Adrenal gland (tissue), 12 donors: Measurements from ENCODE around the gene ZNF773. TPM values are rescaled to one million over a fixed set of nuclear protein-coding genes. Genes with fewer than 3 reads are reported as not detected.
"Not testable (repeated sequence)": the region's sequence is repeated elsewhere in the genome, so short reads cannot be mapped to it uniquely, and the experiment has no call there.

Experiments
- DNase-seq, 7 donors: peaks; one replicate each; pipeline ENCODE4 v3.0.0-alpha.2; 2019 to 2020
- H3K27ac ChIP-seq, 5 donors: fragments of 200-600 bp; sonication (generic) in 4 of 5; 1 replicate in 3 of 5; 2 replicates in 2 of 5; pipeline versions ENCODE4 v1.5.1 to v1.8.0; 2016 to 2020; ENCODE audit warnings: mild to moderate bottlenecking in 1 of 5
- H3K27me3 ChIP-seq: fragments of 200-600 bp; 2 replicates; pipeline ENCODE4 v1.8.0; 2021
- H3K36me3 ChIP-seq, 2 donors: fragments of 200-600 bp; replicated peaks in 1 of 2; 1 replicate in 1 of 2; 2 replicates in 1 of 2; pipeline versions ENCODE4 v1.5.1 to v1.8.0; 2018 to 2022
- H3K4me1 ChIP-seq, 2 donors: fragments of 200-600 bp; replicated peaks in 1 of 2; 1 replicate in 1 of 2; 2 replicates in 1 of 2; pipeline versions ENCODE4 v1.5.1 to v1.8.0; 2018 to 2021
- H3K4me3 ChIP-seq, 4 donors: fragments of 200-600 bp; sonication (generic) in 3 of 4; one replicate each; pipeline ENCODE4 v1.5.1; 2016 to 2018
- H3K9me3 ChIP-seq, 3 donors: fragments of 200-600 bp; sonication (generic) in 1 of 3; replicated peaks in 1 of 3; 1 replicate in 2 of 3; 2 replicates in 1 of 3; pipeline versions ENCODE4 v1.5.1 to v1.8.0; 2016 to 2021
- CTCF ChIP-seq, 6 experiments: fragments of 450-650 bp in 4 of 6; fragments of 200-600 bp in 2 of 6; sonication (generic) in 1 of 6; IDR thresholded peaks; 1 replicate in 5 of 6; 2 replicates in 1 of 6; pipeline versions ENCODE4 v1.5.1 to v1.8.0; 2016 to 2021; ENCODE audit warnings: antibody characterized with exemption in 6 of 6, mild to moderate bottlenecking in 2 of 6, moderate library complexity in 1 of 6
- POLR2A ChIP-seq, 2 donors: fragments of 450-650 bp; IDR thresholded peaks; one replicate each; pipeline ENCODE4 v1.6.1; 2017; ENCODE audit warnings: antibody characterized with exemption in 2 of 2, mild to moderate bottlenecking in 2 of 2, moderate library complexity in 1 of 2
- WGBS, 4 donors: extraction: QIAGEN DNeasy Blood & Tissue Kit in 2 of 4; methylation state at CpG; one replicate each; pipeline versions ENCODE4 v1.1.5 to v1.1.7; 2013 to 2017; 5-methylcytosine and 5-hydroxymethylcytosine counted together
- intact Hi-C, 2 donors: fragments of 100-400 bp; cut with DNase I; formaldehyde crosslinking; loops; one replicate each; pipeline versions ENCODE4 v1.14.1 to v1.15.0; 2022 to 2023
- polyA plus RNA-seq, 3 donors: library from polyadenylated mRNA; stranded (reverse); fragments of 200-250 nt in 2 of 3; fragments of 350-450 nt in 1 of 3; fragmentation: Illumina TruSeq in 1 of 3; extraction: RNeasy Lipid Tissue Mini Kit (QIAGEN cat#74804) in 1 of 3; gene quantifications; one replicate each; pipeline ENCODE4 v1.2.3, GENCODE V29; 2013 to 2014
- total RNA-seq, 9 donors: library from RNA; depleted of rRNA in 4 of 9; stranded (reverse); fragments of >200 nt in 4 of 9; fragments of 120-200 nt in 1 of 9; fragmentation: NEBNext Ultra II Directional in 1 of 9; extraction: Animal tissue kit (Norgen Biotek cat#: 25700) in 1 of 9; gene quantifications; one replicate each; pipeline versions ENCODE4 v1.1.0 to v1.2.4, GENCODE V29; 2013 to 2023
- donor health status: healthy with polysubstance abuse.
- donor health status: Bipolar disorder and iron deficiency.
- donor health status: DM: yes; HTN: yes; CAD: no.
- donor health status: DM: no; HTN: no; CAD: no.
- donor health status: DM: no; HTN: no; CAD: no.
- donor health status: DM: yes; HTN: yes; CAD: no.

The ZNF773 gene
- total and polyA plus RNA-seq, 12 donors, result 3.1 to 21.9 (median 10.6) TPM

GRCh38 chr19:57506163-57506562 is 6.4 kb downstream of the ZNF773 start:
- Histone ChIP-seq H3K27ac (no peak overlapping the region), H3K36me3 (peaks cover 0 to 26% of the 10 kb centered on the region in 2 donors), H3K9me3 (peaks cover 0 to 11% (median 4%) of the 10 kb centered on the region in 3 donors), H3K4me3 (no peak overlapping the region), H3K27me3 (no peaks in the 10 kb centered on the region), H3K4me1 (no peaks in the 10 kb centered on the region)
- 67 to 93% (median 70%) methylated on average over 4 of the region's 4 CpGs for WGBS, 4 donors
- intact Hi-C loops, result no loop called here
- no peak for DNase-seq
- TF ChIP-seq POLR2A (IDR thresholded peaks at IDR 0.05) (no peak), CTCF (IDR thresholded peaks at IDR 0.05) (no peak)

- peaks cover 0 to 26% (median 11%) of the 10 kb centered on the region in 3 donors for H3K9me3 ChIP-seq
Measured at GRCh38 chr19:57511484-57511883, 11.7 kb downstream of the ZNF773 start.

GRCh38 chr19:57512845-57513244 is 13.1 kb downstream of the ZNF773 start:
- Histone ChIP-seq H3K9me3 (peaks cover 0 to 26% (median 11%) of the 10 kb centered on the region in 3 donors), H3K4me3 (no peak overlapping the region), H3K27me3 (no peaks in the 10 kb centered on the region), H3K4me1 (no peaks in the 10 kb centered on the region), H3K27ac (no peak overlapping the region), H3K36me3 (no peaks in the 10 kb centered on the region)
- no peak for DNase-seq
- TF ChIP-seq POLR2A (IDR thresholded peaks at IDR 0.05), result no peak
- TF ChIP-seq CTCF (IDR thresholded peaks at IDR 0.05), result no peak
- intact Hi-C loops, result no loop called here
- WGBS, 4 donors, result 92 to 96% (median 94%) methylated on average over 6 of the region's 6 CpGs

More at GRCh38 chr19:57511484-57511883, 11.7 kb downstream of the ZNF773 start:
- no peaks in the 10 kb centered on the region for H3K4me1 ChIP-seq
- no peaks in the 10 kb centered on the region for H3K27me3 ChIP-seq
- TF ChIP-seq CTCF (IDR thresholded peaks at IDR 0.05), result no peak
- no peak overlapping the region for H3K27ac ChIP-seq
- intact Hi-C loops, result no loop called here
- no peak overlapping the region for H3K4me3 ChIP-seq
- H3K36me3 ChIP-seq, result peaks cover 0 to 11% of the 10 kb centered on the region in 2 donors
- DNase-seq, result no peak

- 86 to 96% (median 87%) methylated on average over 5 of the region's 5 CpGs for WGBS, 4 donors
Measured at GRCh38 chr19:57515255-57515654, 15.5 kb downstream of the ZNF773 start.

GRCh38 chr19:57518021-57518420 is 18.3 kb downstream of the ZNF773 start:
- H3K27ac ChIP-seq, H3K4me1 ChIP-seq, DNase-seq, intact Hi-C loops, H3K27me3 ChIP-seq, H3K36me3 ChIP-seq, H3K4me3 ChIP-seq, H3K9me3 ChIP-seq: not testable (repeated sequence)
- 79 to 86% (median 83%) methylated on average over 4 of the region's 4 CpGs for WGBS, 4 donors

More at GRCh38 chr19:57515255-57515654, 15.5 kb downstream of the ZNF773 start:
- H3K36me3 ChIP-seq, result no peaks in the 10 kb centered on the region
- H3K27me3 ChIP-seq, result no peaks in the 10 kb centered on the region
- no peaks in the 10 kb centered on the region for H3K4me1 ChIP-seq
- no peak overlapping the region for H3K4me3 ChIP-seq
- no peak for DNase-seq
- TF ChIP-seq CTCF (IDR thresholded peaks at IDR 0.05) (no peak), POLR2A (IDR thresholded peaks at IDR 0.05) (no peak)
- intact Hi-C loops, result no loop called here
- no peak overlapping the region for H3K27ac ChIP-seq
- H3K9me3 ChIP-seq, result peaks cover 0 to 22% (median 3%) of the 10 kb centered on the region in 3 donors
